HEK293 (cell line): ENCODE measurements around the gene ARHGEF12.

ENCODE experiments used
- CTCF ChIA-PET: fragments of 350-600 bp; formaldehyde crosslinking; extraction: SDS; loops from one replicate; lab custom pipeline; 2021; ENCODE audit warnings: antibody characterized with exemption; lab: Yijun Ruan, JAX
- POLR2A ChIA-PET: fragments of 300-600 bp; formaldehyde crosslinking; extraction: SDS; loops from one replicate; lab custom pipeline; 2020; ENCODE audit warnings: antibody characterized with exemption, inconsistent platforms; lab: Yijun Ruan, JAX
- H3K27ac ChIP-seq: fragments of 200-500 bp; sonication (Bioruptor generic); 2 replicates; pipeline ENCODE4 v1.5.1; 2014; ENCODE audit warnings: low read depth, low read length, control low read depth, inconsistent platforms; ENCODE audit errors: extremely low read depth
- H3K36me3 ChIP-seq, 2 experiments: fragments of 200-500 bp in 1 of 2; sonication (Bioruptor generic) in 1 of 2; 1 replicate in 1 of 2; 2 replicates in 1 of 2; pipeline ENCODE4 v1.5.1; 2014 to 2017; ENCODE audit warnings: inconsistent platforms in 2 of 2, low read length in 2 of 2; ENCODE audit not compliant: control insufficient read depth in 2 of 2, insufficient read depth in 1 of 2
- H3K4me1 ChIP-seq: fragments of 200-500 bp; sonication (Bioruptor generic); 2 replicates; pipeline ENCODE4 v1.5.1; 2014; ENCODE audit warnings: mild to moderate bottlenecking, low read length, inconsistent platforms; ENCODE audit not compliant: control insufficient read depth, insufficient read depth
- H3K4me3 ChIP-seq: 2 replicates; pipeline ENCODE4 v1.5.1; 2011; ENCODE audit warnings: low read depth, mild to moderate bottlenecking, control low read depth, low read length, moderate library complexity
- H3K9me3 ChIP-seq: fragments of 200-500 bp; sonication (Bioruptor generic); 2 replicates; pipeline ENCODE4 v1.5.1; 2014; ENCODE audit warnings: low read depth, low read length, inconsistent platforms; ENCODE audit not compliant: control insufficient read depth, insufficient read depth
- ATF2 ChIP-seq: fragments of 450-650 bp; formaldehyde crosslinking; IDR thresholded peaks from 2 replicates; pipeline ENCODE4 v1.5.1; 2016; ENCODE audit warnings: missing biosample characterization, missing genetic modification characterization, low read depth
- KLF16 ChIP-seq: fragments of 450-650 bp; formaldehyde crosslinking; IDR thresholded peaks from 2 replicates; pipeline ENCODE4 v1.5.1; 2017; ENCODE audit warnings: missing biosample characterization, missing genetic modification characterization
- KLF7 ChIP-seq: fragments of 450-650 bp; formaldehyde crosslinking; IDR thresholded peaks from 2 replicates; pipeline ENCODE4 v1.5.1; 2016; ENCODE audit warnings: missing biosample characterization, missing genetic modification characterization, borderline replicate concordance
- PRDM6 ChIP-seq: fragments of 450-650 bp; formaldehyde crosslinking; IDR thresholded peaks from 2 replicates; pipeline ENCODE4 v1.5.1; 2017; ENCODE audit warnings: missing biosample characterization, missing genetic modification characterization
- SCRT1 ChIP-seq: fragments of 450-650 bp; formaldehyde crosslinking; IDR thresholded peaks from 2 replicates; pipeline ENCODE4 v1.5.1; 2016; ENCODE audit warnings: missing biosample characterization, missing genetic modification characterization, borderline replicate concordance
- SETDB1 ChIP-seq: IDR thresholded peaks from one replicate; pipeline ENCODE4 v1.6.1; 2017; ENCODE audit warnings: mild to moderate bottlenecking, low read length, moderate library complexity, mixed read lengths; ENCODE audit not compliant: insufficient read length
- TSHZ1 ChIP-seq: fragments of 450-650 bp; formaldehyde crosslinking; IDR thresholded peaks from 2 replicates; pipeline ENCODE4 v1.5.1; 2016; ENCODE audit warnings: missing biosample characterization, missing genetic modification characterization, borderline replicate concordance
- ZNF155 ChIP-seq: fragments of 450-650 bp; formaldehyde crosslinking; IDR thresholded peaks from 2 replicates; pipeline ENCODE4 v1.5.1; 2016; ENCODE audit warnings: missing biosample characterization, missing genetic modification characterization
- ZNF169 ChIP-seq: fragments of 450-650 bp; formaldehyde crosslinking; IDR thresholded peaks from 2 replicates; pipeline ENCODE4 v1.5.1; 2016; ENCODE audit warnings: missing biosample characterization, missing genetic modification characterization
- ZNF174 ChIP-seq: fragments of 450-650 bp; formaldehyde crosslinking; IDR thresholded peaks from 2 replicates; pipeline ENCODE4 v1.5.0; 2017; ENCODE audit warnings: missing biosample characterization, mild to moderate bottlenecking, missing genetic modification characterization
- ZNF211 ChIP-seq: fragments of 450-650 bp; formaldehyde crosslinking; IDR thresholded peaks from 2 replicates; pipeline ENCODE4 v1.5.1; 2016; ENCODE audit warnings: low read depth, missing biosample characterization, missing genetic modification characterization
- ZNF341 ChIP-seq: fragments of 450-650 bp; formaldehyde crosslinking; IDR thresholded peaks from 2 replicates; pipeline ENCODE4; 2016; ENCODE audit warnings: low read depth, missing biosample characterization, missing genetic modification characterization
- ZNF394 ChIP-seq: fragments of 450-650 bp; formaldehyde crosslinking; IDR thresholded peaks from 2 replicates; pipeline ENCODE4 v1.5.1; 2016; ENCODE audit warnings: missing biosample characterization, missing genetic modification characterization, mild to moderate bottlenecking, moderate library complexity, borderline replicate concordance
- ZNF416 ChIP-seq: fragments of 450-650 bp; formaldehyde crosslinking; IDR thresholded peaks from 2 replicates; pipeline ENCODE4 v1.5.1; 2016; ENCODE audit warnings: missing biosample characterization, missing genetic modification characterization
- ZNF488 ChIP-seq: fragments of 450-650 bp; formaldehyde crosslinking; IDR thresholded peaks from 2 replicates; pipeline ENCODE4 v1.5.1; 2016; ENCODE audit warnings: missing biosample characterization, missing genetic modification characterization
- ZNF692 ChIP-seq: fragments of 450-650 bp; formaldehyde crosslinking; IDR thresholded peaks from 2 replicates; pipeline ENCODE4 v1.5.1; 2016; ENCODE audit warnings: missing biosample characterization, missing genetic modification characterization

The ARHGEF12 gene

GRCh38 chr11:120516461-120517389 is 180.5 kb downstream of the ARHGEF12 start:
- no peak for TF ChIP-seq PRDM6 (tag by site-specific recombination)
- no peak for TF ChIP-seq SCRT1 (tag by site-specific recombination)
- TF ChIP-seq ZNF341 (tag by site-specific recombination), result no peak
- no peak for TF ChIP-seq ZNF169 (tag by site-specific recombination)
- TF ChIP-seq ZNF394 (tag by site-specific recombination), result no peak
- no peak for TF ChIP-seq ZNF174 (tag by site-specific recombination)
- TF ChIP-seq ZNF416 (tag by site-specific recombination), result no peak
- TF ChIP-seq SETDB1, result no peak
- TF ChIP-seq KLF7 (tag by site-specific recombination), result no peak
- TF ChIP-seq ZNF488 (tag by site-specific recombination), result no peak
- no peak for TF ChIP-seq ZNF211 (tag by site-specific recombination)
- no peak for TF ChIP-seq ZNF692
- TF ChIP-seq TSHZ1 (tag by site-specific recombination), result no peak
- TF ChIP-seq KLF16 (tag by site-specific recombination), result no peak
- TF ChIP-seq ATF2 (tag by site-specific recombination), result no peak
- no peak for TF ChIP-seq ZNF155 (tag by site-specific recombination)
- CTCF ChIA-PET, result interaction anchor here (0.5 to 1.0 kb wide), 3 partner anchors 271 to 334 kb away, joined by 3 read pairs; no protein-coding TSS in a partner anchor

More at GRCh38 chr11:120516461-120517389, 180.5 kb downstream of the ARHGEF12 start:
- POLR2A ChIA-PET, result interaction anchor here (0.5 to 1.1 kb wide), 2 partner anchors 39 to 45 kb away, joined by 3 read pairs; no protein-coding TSS in a partner anchor
- Histone ChIP-seq H3K36me3 (no peaks in the 10 kb centered on the region), H3K9me3 (no peaks in the 10 kb centered on the region), H3K4me3 (no peak overlapping the region), H3K4me1 (no peaks in the 10 kb centered on the region), H3K27ac (no peak overlapping the region)
